Measurements from ENCODE around the gene ZNF367.

- no peak for TF ChIP-seq POLR2AphosphoS5 (IDR thresholded peaks at IDR 0.05; ENCODE audit: borderline replicate concordance, low read depth, low read length)
- no peak for TF ChIP-seq EZH2 (IDR thresholded peaks at IDR 0.05)
- TF ChIP-seq FOXP2 (optimal IDR thresholded peaks at IDR 0.05; ENCODE audit: control extremely low read depth, extremely low read length, insufficient read depth) = no peak
Measured at GRCh38 chr9:96382839-96383164, 35.4 kb downstream of the ZNF367 start.
